T47D (cell line): ENCODE measurements around the gene P3H3.
"Not testable (repeated sequence)": the region's sequence is repeated elsewhere in the genome, so short reads cannot be mapped to it uniquely, and the experiment has no call there.

Source experiments
- DNase-seq, 2 experiments: peaks; one replicate each; pipeline versions ENCODE4 v3.0.0 to v3.0.0-alpha.2; 2011 to 2012; ENCODE audit warnings: low read depth in 1 of 2, low spot score in 1 of 2
- JUND ChIP-seq: IDR thresholded peaks from 2 replicates; pipeline ENCODE4 v1.6.1; 2012; ENCODE audit warnings: low read depth
- in situ Hi-C: cut with HindIII; loops from 2 replicates; pipeline ENCODE4 v1.10.0; 2016; ENCODE audit warnings: low sequenced_read_pairs, low pct_unique_long_range_greater_than_20kb

The P3H3 gene

DNA sequence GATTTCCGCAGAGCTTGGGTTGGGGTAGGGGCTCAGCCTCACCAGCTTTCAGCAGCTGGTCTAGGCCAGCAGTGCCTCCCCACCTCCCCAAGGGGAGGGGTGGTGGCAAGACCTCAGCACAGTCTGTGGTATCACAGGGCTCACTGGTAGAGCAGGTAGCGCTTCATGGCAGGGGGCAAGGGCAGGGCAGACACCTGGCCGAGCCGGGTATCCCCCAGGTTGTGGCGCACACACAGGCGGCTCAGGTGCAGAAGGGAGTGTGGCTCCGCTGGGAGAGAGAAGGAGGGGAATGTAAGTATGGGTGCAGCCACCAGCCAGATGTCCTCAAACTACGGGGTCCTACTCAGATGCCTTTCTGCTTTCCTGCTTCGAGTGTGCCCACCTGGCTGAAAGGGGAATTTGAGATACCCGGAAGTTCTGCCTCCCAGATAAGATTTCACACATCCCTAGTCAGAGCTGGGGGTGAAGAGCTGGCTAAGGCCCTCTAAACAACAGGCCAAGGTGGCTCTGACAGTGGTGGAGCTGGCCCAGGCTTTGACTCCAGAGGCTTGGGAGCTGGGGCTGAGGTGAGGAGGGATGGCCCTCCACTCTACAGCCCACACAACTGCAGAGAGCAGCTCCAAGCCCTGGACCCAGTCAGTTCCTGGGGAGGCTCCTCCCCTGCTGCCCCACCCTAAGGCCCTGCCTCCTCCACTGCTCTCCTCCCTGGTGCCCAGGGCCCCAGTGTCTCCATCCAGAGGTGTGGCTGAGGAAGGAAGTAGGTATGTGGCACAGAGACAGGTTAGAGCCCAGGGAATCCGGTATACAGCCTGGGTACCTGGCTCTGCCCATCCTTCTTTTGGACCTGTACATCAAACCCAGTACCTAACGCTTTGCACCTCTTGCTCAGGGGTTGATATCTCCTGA is 43.1 kb downstream of the P3H3 start:
- in situ Hi-C loops: no loop called here
- no peak for TF ChIP-seq JUND
- DNase-seq: no peak

DNA sequence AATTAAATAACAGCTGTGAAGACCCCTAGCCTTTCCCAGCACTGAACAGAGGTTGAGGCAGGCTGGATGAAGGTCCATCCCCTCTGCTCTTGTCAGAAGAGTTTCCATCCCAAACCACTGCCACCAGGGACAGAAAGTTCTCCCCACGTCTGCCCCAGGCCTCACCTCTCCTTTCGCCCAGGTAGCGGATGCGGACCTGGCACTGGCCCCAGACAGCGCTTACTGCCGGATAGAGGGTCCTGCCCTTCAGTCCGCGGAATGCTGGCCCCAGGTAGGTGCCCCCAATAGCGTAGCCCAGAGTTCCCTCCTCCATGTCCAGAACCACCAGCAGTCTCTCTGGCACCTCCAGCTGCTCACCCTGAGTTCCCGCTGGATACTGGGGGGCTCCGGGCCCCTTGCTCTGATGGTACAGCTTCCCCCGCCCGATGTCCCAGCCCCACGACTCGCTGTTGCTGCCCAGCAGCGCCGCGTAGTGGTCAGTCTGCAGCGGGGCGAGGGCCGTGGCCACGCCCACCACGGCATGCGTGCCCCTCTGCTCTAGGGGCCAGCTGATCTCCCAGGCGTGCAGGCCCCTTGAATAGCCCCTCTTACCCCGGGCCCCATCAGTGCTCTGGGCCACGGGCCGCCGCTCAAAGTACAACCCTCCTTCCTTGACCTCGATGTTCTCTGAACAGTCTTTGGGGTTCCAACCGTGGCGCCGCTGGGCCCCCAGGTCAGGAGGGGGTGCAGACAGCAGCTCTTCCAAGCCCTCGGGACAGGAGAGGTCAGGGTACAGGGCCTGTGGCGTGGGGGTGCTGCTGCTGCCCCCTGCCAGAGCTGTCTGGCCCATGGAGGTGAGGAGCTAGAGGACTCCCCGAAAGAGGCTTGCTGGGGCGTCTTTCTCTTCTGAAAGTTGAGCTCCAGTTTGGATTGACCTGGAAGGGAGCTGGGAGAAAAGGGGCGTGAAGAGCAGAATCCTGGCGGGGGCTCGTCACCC is 44.2 kb downstream of the P3H3 start:
- in situ Hi-C loops: no loop called here
- no peak for TF ChIP-seq JUND
- peak; percentile 17 to 53 for DNase-seq

DNA sequence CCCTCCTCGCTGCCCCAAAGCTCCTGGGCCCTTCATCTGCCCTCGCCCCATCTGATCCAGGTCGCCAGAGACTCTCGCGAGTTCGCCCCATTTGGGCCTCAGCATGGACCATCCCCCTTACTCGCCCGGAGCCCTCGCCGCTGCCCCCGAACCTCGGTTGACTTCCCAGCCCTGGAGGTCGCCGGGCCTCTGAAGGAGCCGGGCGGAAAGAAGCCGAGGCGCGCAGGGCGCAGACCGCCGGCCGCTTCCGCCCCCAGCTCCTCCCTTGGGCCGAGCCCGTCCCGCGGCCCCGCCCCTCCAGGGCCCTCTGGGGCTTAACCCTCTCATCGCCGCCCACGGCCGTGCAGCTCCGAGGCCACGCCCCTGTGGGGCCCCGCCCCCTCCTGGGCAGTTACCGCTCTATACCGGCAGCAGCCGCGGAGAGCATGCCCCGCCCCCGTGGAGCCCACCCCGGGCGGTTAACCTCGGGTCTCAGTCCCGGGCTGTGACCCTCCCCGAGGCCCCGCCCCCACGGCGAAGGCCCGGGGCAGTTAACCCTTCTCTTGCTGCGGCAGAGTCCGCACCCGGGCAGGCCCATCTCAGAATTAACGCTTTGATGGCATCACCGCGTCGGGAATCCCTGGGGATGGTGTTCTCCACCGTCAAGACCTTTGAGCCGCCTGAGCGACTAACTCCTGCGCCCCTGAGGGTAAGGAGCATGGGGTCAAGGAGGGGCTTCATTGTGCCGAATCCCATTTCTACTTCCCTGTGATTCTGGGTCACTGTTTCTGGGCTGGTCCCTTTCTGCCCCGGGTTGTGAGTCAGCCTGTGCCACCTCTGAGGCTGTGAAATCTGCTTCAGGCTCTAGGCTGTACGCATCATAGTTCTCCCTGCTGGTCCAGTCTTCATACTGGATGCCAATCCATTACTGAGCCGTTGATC is 45.1 kb downstream of the P3H3 start, which contains the start of gene SPSB2:
TSS of gene SPSB2 (minus strand) at position 210 of the 921 bp plus-strand sequence. CDS start 402 bp downstream, outside the sequence.
- in situ Hi-C loops: no loop called here
- DNase-seq: peak; percentile 23 to 85

DNA sequence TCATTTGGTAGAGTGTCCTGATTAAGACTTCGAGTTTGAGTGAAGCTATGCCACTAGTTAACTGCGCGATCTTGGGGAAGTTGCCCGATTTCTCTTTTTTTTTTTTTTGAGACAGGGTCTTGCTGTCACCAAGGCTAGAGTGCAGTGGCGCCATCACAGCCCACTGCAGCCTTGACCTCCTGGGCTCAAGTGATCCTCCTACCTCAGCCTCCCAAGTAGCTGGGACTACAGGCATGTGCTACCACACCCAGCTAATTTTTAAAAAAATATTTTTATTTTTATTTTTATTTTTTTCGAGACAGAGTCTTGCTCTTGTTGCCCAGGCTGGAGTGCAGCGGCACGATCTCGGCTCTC is 45.8 kb downstream of the P3H3 start:
- DNase-seq, in situ Hi-C loops: not testable (repeated sequence)

More for the DNA sequence above, 45.1 kb downstream of the P3H3 start, which contains the start of gene SPSB2:
- no peak for TF ChIP-seq JUND

DNA sequence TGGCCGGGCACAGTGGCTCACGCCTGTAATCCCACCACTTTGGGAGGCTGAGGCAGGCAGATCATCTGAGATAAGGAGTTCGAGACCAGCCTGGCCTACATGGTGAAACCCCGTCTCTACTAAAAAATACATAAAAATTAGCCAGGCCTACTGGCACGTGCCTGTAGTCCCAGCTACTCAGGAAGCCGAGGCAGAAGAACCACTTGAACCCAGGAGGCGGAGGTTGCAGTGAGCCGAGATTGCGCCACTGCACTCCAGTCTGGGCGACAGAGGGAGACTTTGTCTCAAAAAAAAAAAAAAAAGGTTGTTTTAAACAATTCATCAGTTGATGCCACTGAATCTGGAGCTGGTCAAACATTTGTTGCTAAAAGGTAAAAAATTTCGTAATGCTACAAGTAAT is 51.6 kb downstream of the P3H3 start:
- DNase-seq, in situ Hi-C loops: not testable (repeated sequence)

DNA sequence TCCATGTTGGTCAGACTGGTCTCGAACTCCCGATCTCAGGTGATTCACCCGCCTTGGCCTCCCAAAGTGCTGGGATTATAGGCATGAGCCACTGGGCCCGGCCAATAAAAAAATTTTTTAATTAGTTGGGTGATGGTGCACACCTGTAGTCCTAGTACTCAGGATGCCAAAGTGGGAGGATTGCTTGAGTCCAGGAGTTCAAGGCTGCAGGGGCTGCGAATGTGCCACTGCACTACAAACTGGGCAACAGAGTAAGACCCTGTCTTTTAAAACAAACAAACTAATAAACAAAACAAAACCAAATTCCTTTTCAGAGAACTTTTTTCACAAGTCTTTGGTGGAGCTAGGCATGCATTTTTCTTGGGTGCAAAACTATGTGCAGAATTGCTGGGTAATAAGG is 55.0 kb downstream of the P3H3 start:
- DNase-seq: no peak
- in situ Hi-C loops: no loop called here
- no peak for TF ChIP-seq JUND

DNA sequence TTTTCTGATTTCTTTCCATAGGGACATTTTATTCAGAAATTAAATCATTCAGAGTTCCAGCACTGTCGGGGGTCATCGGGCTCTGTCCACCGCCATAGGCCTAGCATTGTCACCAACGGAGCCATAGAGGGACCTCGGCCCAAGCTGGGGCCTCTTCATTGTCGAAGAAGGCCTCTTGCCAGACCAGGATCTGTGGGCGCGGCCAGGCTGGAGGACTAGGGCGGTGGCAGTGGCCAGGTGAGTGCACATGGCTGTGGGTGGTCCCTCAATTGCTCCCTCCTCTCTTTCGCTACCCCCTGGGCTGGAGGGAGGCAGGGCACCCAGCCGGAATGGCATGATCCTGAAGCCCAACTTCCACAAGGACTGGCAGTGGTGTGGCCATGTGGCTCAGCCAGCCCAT is 55.5 kb downstream of the P3H3 start:
- no peak for TF ChIP-seq JUND
- DNase-seq: no peak
- in situ Hi-C loops: no loop called here

DNA sequence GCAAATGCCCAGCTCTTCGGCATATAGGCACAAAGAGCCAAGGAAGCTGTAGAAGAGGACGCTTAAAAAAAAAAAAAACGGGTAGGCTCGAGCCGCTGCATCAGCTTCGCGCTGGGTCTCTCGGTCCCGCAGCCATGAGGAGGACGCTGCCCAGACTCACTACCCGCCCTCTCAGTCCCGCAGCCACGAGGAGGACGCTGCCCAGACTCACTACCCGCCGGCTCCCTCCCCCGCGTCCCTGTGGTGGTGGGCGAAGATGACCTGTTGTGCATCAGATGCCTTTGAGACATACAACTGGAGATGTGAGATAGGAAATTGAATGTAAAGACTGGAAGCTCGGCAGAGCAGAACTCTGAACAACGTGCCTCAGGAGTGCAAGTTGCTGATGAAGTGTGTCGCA is 56.3 kb downstream of the P3H3 start:
- TF ChIP-seq JUND: no peak
- in situ Hi-C loops: no loop called here
- no peak for DNase-seq

DNA sequence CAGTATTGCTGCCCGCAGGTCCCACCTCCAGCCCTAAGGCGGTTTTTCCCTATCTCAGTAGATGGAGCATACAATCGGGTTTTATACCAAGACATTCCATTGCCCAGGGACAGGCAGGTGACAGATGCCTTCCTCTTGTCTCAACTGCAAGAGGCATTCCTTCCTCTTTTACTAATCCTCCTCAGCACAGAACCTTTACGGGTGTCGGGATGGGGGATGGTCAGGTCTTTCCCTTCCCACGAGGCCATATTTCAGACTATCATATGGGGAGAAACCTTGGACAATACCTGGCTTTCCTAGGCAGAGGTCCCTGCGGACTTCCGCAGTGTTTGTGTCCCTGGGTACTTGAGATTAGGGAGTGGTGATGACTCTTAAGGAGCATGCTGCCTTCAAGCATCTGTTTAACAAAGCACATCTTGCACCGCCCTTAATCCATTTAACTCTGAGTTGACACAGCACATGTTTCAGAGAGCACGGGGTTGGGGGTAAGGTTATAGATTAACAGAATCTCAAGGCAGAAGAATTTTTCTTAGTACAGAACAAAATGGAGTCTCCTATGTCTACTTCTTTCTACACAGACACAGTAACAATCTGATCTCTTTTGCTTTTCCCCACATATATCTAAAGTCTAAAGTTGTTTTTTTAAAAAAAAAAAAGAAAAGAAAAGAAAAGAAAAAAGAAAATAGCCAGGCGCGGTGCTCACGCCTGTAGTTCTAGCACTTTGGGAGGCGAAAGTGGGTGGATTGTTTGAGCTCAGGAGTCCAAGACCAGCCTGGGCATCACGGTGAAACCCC is 58.2 kb downstream of the P3H3 start:
- in situ Hi-C loops, DNase-seq: not testable (repeated sequence)

DNA sequence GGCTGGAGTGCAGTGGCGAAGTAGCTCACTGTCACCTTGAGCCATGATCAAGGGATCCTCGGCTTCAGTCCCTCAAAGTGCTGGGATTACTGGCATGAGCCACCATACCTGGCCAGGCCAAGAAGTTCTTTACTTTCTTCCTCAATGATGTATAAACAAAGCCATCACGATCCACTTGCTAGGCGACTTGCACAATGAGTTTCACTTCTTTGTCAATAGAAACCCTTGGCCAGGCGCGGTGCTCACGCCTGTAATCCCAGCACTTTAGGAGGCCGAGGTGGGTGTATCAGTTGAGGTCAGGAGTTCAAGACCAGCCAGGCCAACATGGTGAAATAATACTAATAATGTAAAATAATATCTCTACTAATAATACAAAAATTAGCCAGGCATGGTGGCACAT is 59.3 kb downstream of the P3H3 start:
- in situ Hi-C loops: no loop called here
- no peak for TF ChIP-seq JUND
- DNase-seq: no peak

DNA sequence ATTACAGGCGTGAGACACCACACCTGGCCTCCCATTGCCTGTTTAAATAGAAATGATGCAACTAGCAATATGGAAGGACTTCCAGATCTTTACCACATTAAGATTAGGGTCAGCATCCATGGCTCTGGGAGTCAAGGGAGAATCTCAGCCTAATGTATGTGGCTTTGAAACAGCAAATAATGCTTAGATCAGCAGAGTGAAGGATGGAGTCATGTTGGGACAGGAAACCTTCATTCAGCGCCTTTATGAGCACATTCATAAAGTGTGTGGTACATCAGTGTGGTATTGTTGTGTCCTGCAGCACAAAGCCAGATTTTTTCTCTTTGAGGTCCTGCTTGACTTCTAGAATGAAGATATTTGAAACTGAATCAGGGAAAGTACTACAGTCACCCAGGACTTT is 60.2 kb downstream of the P3H3 start:
- DNase-seq: no peak
- no peak for TF ChIP-seq JUND
- in situ Hi-C loops: no loop called here

DNA sequence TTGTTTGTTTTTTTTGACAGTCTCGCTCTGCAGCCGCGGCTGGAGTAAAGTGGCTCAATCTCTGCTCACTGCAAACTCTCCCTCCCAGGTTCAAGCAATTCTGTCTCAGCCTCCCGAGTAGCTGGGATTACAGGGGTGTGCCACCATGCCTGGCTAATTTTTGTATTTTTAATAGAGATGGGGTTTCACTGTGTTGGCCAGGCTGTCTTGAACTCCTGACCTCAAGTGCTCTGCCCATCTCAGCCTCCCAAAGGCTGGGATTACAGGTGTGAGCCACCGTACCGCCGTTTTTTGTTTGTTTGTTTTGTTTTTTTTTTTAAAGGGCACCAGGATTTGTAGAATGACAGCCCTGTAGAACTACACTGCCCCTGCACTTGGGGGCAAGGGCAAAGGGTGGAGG is 60.6 kb downstream of the P3H3 start:
- in situ Hi-C loops, DNase-seq: not testable (repeated sequence)
